Activated CD4-positive, alpha-beta T cell treated with anti-CD3 and anti-CD28 coated beads, Interleukin-2, Interleukin-6, amounts not matched to agents 100 ng/mL and 50 ng/mL, durations not matched to agents 16 hours and 8 hours (primary cell): ENCODE results near the gene CCDC138.
"Not testable (repeated sequence)": the region's sequence is repeated elsewhere in the genome, so short reads cannot be mapped to it uniquely, and the experiment has no call there.

Experiments
- DNase-seq: peaks from one replicate; pipeline ENCODE4 v3.0.0-alpha.2; 2020

CCDC138 gene, protein sequence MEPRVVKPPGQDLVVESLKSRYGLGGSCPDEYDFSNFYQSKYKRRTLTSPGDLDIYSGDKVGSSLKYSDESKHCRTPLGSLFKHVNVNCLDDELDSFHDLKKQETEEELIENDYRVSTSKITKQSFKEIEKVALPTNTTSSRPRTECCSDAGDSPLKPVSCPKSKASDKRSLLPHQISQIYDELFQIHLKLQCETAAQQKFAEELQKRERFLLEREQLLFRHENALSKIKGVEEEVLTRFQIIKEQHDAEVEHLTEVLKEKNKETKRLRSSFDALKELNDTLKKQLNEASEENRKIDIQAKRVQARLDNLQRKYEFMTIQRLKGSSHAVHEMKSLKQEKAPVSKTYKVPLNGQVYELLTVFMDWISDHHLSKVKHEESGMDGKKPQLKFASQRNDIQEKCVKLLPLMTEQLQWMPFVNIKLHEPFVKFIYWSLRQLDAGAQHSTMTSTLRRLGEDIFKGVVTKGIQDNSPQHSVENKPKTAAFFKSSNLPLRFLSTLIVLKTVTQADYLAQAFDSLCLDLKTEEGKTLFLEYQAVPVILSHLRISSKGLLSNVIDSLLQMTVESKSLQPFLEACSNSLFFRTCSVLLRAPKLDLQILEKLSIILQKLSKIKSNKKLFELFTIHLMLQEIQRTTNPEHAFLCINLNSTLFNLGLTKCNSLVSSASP

DNA sequence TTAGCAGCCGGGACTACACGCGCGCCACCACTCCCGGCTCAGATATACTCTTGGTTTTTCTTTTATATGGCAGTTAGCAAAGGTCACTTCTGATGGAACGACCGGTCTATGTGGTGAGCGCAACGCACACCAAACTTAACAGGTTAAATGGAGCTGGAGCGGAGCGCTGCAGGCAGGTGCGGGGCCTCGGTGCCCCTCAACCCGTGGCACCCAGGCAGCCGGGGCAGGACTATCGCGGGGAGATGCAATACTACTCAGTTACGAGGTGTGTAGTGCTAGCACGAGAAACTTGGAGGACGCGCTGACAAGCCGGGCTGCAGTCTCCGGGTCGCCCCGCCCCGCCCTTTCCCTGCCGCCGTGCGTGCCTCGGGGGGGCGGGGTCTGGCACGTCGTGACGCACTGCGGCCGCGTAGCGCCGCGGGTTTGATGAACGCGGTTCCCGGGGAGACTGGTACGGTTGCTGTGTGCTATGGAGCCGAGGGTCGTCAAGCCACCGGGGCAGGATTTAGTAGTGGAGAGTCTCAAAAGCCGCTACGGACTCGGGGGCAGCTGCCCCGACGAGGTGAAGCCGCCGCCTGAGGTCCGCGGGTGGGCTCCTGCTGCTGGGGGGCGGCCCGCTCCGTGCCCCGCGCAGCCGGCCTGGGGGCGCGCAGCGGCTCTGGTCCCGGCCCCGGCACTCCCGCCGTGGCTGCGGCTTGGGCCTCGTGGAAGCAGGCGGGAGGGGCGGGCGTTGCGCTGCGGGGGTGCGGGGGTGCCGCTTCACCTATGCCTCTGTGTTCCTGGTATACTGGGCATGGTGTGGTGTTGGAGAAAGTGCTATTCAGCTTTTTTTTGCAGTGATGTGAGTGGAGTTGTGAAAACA, at the start of gene CCDC138:
Gene CCDC138, plus strand, starts transcription at position 418 of the 862 bp plus-strand sequence. Its CDS starts 52 bp downstream, at position 470.
- peak; percentile 95 for DNase-seq

DNA sequence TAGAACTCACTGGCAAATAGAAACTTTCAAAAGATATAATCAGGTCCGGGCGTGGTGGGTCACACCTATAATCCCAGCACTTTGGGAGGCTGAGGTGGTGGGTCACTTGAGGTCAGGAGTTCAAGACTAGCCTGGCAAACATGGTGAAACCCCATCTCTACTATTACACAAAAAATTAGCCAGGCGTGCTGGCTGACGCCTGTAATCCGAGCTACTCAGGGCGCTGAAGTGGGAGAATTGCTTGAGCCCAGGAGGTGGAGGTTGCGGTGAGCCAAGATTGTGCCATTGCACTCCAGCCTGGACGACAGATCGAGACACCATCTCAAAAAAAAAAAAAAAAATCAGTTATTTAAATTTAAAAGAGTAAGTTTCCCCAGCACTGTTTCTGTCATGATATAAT, 28.6 kb upstream of the CCDC138 start:
- DNase-seq, result not testable (repeated sequence)

DNA sequence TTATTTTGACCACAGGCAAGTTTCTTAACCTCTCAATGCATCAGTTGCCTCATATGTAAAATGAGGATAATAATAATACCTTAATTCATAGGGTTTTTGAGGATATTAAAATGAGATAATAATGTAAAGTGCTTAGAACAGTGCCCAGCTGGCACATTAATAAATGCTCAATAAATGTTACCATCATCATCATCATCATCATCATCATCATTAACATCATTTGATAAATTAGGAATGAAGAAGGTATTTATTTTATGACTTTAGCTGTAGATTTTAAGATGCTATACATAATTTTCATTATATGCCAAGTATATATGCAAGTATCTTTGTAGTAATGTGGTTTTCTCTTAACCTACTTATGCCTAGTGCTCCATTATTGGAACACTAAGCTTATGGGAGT, 24.0 kb upstream of the CCDC138 start:
- DNase-seq, result not testable (repeated sequence)

DNA sequence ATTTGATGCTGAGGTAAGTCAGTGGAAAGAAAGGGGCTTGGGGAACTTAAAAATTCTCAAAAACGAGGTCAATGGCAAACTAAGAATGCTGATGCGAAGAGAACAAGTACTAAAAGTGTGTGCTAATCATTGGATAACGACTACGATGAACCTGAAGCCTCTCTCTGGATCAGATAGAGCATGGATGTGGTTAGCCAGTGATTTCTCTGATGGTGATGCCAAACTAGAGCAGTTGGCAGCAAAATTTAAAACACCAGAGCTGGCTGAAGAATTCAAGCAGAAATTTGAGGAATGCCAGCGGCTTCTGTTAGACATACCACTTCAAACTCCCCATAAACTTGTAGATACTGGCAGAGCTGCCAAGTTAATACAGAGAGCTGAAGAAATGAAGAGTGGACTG, 19.9 kb upstream of the CCDC138 start:
- not testable (repeated sequence) for DNase-seq

DNA sequence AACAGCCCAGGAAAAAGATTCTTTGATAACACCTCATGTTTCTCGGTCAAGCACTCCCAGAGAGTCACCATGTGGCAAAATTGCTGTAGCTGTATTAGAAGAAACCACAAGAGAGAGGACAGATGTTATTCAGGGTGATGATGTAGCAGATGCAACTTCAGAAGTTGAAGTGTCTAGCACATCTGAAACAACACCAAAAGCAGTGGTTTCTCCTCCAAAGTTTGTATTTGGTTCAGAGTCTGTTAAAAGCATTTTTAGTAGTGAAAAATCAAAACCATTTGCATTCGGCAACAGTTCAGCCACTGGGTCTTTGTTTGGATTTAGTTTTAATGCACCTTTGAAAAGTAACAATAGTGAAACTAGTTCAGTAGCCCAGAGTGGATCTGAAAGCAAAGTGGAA, 18.7 kb upstream of the CCDC138 start:
- not testable (repeated sequence) for DNase-seq

DNA sequence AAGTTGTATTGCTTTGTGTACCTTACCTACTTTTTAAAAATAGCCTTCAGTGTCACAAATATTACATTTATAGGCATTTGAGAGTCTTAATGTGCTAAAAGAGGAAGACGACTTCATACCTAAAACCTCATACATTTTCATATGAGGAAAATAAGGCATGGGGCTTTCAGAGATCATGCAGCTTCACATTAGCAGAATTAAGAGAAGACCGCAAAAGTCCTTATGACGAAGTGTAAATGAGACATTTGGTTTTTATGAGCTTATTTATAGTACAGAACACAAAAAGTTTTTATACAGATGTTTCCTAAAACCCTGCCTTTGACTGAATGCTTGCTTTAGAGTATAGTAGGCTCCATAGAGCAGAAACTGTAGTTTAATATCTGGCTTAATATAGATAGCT, 10.1 kb upstream of the CCDC138 start:
- DNase-seq, result no peak

DNA sequence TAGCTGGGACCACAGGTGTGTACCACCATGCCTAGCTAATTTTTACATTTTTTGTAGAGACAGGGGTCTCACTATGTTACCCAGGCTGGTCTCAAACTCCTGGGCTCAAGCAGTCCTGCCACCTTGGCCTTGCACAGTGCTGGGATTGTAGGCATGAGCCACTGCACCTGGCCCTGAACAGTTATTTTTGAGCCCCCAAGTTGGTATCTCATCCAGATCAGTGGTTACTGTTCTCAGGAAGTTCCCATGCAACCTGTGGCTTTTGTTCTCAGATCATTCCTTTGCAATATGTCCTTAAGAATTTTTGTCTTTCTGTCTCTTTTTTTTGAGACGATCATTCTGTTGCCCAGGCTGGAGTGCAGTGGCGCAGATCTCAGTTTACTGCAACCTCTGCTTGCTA, 7.7 kb upstream of the CCDC138 start:
- DNase-seq, result no peak

DNA sequence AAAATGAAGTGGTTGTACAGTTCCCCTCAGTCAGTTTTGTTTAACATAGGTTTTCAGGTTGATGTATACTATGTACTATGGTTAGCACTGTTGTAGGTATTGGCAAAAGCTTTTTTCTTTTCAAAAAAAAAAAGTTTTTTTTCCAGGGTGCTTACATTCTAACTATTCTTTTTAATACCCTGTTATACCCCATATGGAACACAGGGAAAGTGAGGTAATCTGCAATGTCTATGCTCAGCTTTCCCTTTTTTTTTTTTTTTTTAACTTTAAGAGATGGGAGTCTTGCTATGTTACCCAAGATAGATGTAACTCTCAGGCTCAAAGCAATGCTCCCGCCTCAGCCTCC, 590 bp upstream of the CCDC138 start:
- no peak for DNase-seq

DNA sequence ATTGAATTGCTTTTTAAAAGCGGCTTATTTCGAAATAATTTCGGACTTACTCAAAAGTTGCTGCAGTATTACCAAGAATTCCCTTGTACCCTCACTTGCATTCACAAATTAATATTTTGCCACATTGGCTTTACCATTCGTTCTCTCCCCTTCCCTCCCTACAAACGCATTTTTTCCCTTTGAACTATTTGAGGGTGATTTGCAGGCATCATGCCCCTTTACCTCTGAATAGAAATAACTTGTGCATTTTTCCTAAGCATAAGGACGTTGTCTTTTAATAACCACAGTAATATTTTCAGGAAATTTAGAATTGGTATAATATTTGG, 608 bp downstream of the CCDC138 start:
- no peak for DNase-seq

DNA sequence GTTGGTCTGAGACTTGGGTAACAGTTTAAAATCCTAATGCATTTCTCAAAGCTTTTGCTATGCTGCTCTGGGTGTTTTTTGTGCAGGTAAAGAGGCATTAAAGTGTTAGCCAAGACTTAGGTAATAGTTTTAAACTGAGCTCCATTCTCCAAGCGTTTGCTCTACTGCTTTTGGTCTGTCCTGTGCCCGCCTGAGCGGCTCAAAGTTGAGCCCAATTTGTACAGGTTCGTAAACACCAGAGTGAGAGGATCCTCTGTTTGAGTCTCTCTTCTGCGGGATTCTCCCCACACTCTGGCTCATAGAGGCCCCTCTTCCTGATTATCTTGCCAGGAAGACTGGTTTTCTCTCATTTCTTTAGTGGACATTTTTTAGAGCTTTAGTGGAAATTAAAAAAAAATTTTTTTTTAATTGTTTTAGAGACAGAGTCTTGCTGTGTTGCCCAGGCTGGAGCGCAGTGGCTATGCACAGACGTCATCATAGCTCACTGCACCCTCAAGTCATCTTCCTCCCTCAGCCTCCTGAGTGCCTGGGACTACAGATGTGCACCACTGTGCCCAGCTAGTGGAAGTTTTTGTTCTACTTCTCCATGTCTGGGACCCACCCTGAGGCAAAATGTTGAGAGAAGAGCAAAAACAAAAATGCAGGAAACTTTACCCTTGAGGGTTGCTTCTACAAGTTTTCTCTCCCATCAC, 16.6 kb downstream of the CCDC138 start:
- no peak for DNase-seq

DNA sequence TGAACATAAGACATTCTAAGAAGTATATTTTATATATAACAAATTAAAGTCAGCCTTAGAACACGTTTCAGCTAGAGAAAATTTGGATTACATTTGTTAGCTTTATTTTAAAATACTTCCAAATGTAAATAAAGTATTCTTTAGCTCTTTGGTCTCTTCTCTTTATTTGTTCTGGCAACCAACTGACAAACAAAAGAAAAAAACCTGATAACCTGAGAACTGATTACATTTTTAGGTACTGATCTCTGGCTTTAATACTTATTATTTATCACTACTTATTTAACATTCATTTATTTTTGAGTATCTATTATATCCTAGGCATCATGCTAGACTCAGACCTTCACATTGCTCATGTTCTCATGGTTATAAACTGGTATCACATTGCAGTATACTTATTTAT, 18.5 kb downstream of the CCDC138 start:
- no peak for DNase-seq

DNA sequence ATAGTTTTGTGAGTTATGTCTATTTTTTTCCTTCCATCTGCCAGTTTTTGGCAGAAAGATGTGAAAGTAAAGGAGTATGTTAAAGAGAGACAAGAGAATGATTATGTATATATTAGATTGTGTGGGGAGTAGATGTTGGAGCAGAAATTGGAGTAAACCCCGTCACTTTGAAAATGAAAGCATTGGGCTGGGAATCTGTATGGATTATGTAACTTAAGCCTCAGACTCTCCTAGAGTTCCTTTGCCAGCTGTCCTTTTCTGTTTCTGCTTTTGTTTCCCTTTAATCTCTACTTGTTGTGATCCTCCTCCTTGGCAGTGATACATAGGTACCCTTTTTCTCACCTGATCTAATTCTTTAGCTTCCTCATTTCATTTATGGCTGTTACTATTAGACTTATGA, 19.2 kb downstream of the CCDC138 start:
- DNase-seq, result no peak

DNA sequence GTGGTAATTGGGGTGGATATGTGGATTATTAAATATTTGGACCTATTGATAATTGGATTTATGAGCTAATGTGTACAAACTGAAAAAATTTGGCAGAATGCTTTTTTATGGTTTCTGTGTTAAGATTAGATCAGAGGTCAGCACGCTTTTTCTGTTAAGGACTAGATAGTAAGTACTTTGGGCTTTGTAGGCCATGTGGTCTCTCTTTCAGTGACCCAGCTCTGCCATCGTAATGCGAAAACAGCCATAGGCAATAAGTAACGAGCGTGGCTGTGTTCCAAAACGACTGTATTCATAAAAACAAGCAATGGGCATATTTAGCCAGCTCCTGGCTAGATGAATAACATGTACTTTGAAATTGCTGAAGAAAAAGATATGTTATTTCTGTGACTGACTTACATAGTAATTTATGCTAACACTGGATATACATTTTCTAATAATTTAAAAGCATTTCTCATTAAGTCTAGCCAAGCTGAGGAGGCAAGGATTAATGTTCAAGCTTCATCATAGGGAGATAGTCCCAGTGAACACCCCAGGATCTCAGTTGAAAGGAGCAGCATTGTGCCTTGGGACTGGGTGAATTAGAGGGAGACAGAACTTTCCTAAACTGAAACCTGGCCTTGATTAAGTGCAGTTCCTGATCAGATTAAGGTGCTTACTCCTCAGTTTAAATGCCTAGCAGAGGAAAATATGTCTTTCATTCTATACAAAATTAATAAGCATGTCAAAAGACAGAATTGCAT, 20.0 kb downstream of the CCDC138 start:
- DNase-seq, result no peak

DNA sequence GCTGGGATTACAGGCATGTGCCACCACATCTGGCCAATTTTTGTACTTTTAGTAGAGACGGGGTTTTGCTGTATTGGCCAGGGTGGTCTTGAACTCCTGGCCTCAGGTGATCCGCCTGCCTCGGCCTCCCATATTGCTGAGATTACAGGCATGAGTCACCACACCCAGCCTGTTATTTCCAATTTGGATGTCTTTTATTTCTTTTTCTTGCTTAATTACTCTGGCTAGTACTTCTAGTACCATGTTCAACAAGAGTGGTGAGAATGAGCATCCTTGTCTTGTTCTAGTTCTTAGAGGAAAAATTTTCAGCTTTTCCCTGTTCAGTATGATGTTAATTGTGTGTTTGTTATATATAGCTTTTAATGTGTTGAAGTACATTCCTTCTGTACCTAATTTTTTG, 23.4 kb downstream of the CCDC138 start:
- DNase-seq, result no peak

DNA sequence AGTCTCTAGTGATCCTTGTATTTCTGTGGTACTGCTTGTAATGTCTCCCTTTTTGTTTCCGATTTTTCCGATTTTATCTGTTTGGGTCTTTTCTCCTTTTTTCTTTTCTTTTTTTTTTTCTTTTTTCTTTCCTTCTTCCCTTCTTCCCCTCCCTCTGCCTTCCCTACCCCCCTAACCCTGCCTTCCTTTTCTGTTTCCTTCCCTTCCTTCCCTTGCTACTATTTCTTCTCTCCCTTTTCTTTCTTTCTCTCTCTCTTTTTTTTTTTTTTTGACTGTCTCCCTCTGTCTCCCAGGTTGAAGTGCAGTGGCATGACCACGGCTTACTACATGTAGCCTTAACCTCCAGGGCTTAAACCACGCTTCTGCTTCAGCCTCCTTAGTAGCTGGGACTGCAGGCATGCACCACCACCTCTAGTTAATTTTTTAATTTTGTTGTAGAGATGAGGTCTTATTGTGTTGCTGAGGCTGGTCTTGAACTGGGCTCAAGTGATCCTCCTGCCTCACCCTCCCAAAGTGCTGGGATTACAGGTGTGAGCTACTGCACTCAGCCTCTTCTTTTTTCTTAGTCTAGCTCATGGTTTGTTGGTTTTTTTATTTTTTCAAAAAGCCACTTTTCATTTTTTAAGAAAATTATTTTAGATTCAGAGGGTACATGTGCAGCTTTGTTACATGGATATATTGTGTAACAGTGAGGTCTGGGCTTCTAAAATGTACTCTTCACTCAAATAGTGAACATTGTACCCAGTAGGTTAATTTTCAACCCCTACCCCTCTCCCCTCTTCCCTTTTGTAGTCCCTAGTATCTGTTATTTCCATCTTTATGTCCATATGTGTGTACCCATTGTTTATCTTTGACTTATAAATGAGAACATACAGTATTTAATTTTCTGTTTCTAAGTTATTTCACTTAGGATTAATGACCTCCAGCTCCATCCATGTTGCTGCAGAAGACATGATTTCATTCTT, 24.7 kb downstream of the CCDC138 start:
- no peak for DNase-seq

DNA sequence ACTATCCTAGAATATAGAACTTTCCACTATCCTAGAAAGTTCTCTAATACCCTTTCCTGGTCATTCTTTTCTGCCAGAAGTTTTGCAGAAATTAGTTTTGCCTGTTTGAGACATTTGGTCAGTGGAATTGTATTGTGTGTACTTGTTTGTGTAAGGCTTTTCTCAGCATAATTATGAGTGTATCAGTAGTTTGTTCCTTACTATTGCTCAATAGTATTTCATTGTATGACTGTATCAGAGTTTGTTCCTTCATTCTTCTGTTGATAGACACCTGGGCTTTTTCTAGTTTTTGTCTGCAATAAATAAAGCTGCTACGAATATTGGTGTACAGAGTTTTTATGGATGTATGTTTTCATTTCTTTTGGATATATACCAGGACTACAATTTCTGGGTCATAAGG, 27.2 kb downstream of the CCDC138 start:
- no peak for DNase-seq

DNA sequence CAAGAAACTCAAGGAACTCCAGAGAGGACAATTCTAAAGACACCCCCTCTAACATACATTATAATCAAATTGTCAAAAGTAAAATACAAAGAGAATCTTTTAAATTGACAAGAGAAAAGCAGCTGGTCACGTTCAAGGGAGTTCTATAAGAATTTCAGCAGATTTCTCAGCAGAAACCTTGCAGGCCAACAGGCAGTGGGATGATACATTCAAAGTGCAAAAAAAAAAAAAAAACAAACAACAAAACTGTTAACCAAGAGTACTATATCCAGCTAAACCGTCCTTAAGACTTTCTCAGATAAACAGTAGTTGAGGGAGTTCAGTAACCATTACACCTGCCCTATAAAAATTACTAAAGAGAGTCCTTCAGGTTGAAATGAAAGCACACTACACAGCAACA, 33.9 kb downstream of the CCDC138 start:
- DNase-seq, result no peak

DNA sequence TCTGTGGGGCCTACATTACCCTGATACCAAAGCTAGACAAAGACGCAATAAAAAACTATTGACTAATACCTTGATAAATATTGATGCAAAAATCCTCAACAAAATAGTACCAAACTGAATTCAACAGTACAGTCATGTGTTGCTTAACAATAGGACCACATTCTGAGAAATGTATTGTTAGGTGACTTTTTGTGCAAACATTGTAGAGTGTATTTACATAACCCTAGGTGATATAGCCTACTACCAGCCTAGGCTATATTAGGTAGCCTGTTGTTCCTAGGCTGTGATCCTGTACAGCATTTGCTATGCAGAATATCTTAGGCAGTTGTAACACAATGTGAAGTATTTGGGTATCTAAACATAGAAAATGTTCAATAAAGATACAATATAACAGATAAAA, 36.7 kb downstream of the CCDC138 start:
- DNase-seq, result no peak

DNA sequence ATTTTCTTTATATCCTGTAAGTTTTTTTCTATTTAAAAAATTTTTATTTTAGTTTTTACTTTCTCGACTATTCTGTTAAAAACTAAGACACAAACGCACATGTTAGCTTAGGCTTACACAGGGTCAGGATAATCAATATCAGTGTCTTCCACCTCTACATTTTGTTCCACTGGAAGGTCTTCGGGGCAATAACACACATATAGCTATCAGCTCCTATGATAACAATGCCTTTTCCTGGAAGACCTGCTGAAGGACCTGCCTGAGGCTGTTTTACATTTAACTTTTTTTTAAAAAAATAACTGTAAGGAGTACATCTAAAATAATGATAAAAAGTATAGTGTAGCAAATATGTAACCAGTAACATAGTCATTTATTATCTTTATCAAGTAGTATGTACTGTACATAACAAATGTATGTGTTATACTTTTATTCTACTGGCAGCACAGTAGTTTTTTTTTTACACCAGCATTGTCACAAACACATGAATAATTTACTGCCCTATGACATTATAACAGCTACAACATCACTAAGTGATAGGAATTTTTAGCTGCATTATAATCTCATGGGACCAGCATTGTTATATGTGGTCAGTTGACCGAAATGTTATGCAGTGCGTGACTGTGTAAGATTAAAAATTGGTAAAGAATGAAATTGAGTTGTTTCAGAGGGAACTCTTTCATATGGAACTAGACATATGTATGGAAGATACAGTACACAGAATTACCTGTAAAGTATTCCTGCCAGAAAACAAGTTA, 37.9 kb downstream of the CCDC138 start:
- DNase-seq, result no peak

DNA sequence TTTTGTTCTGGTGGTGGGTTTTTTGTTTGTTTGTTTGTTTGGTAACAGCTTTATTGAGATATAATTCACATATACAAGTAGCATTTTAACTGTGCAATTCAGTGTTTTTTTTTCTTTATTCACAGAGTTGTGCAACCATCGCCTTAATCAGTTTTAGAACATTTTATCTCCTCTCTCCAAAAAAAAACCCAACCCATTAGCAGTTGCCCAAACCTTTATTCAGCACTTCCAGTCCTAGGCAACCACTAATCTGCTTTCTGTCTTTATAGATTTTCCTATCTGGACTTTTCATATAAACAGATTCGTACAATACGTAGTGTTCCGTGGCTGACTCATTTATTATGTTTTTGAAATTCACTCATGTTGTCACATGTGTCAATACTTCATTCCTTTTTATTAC, 38.7 kb downstream of the CCDC138 start:
- DNase-seq, result no peak
